MM.1S (cell line): ENCODE data around the gene CLIC5.

Source experiments
- EZH2 ChIP-seq: fragments of 300-600 bp; sonication (generic); optimal IDR thresholded peaks from 2 replicates; pipeline ENCODE3; 2017; ENCODE audit warnings: low read depth, mild to moderate bottlenecking, antibody characterized with exemption, low read length, mixed read lengths
- TF ChIP-seq, protein P1 (sequence below): fragments of 300-600 bp; sonication (generic); IDR thresholded peaks from 2 replicates; pipeline ENCODE4 v1.5.1; 2016; ENCODE audit warnings: antibody characterized with exemption, low read length, mixed read lengths

DNA sequence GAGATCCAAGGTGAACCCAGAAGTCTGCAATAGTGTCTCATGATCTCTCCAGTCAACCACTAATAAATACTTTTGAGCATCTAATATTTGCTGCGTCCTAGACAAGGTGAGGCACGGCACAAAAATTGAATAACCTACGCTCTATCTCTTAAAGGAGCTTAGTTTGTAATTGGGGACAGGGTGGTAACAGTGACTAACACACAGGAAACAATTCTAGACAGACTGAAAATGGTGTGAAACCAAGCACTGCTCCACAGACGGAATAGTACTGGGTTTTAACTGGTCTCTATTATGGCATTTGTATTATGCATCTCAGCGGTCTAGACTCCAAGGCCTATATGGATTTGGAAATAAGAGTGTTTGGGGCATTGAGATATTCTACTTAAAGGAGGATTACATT, 120.1 kb downstream of the CLIC5 start:
- TF ChIP-seq EZH2: no peak
- TF ChIP-seq, protein P1, sequence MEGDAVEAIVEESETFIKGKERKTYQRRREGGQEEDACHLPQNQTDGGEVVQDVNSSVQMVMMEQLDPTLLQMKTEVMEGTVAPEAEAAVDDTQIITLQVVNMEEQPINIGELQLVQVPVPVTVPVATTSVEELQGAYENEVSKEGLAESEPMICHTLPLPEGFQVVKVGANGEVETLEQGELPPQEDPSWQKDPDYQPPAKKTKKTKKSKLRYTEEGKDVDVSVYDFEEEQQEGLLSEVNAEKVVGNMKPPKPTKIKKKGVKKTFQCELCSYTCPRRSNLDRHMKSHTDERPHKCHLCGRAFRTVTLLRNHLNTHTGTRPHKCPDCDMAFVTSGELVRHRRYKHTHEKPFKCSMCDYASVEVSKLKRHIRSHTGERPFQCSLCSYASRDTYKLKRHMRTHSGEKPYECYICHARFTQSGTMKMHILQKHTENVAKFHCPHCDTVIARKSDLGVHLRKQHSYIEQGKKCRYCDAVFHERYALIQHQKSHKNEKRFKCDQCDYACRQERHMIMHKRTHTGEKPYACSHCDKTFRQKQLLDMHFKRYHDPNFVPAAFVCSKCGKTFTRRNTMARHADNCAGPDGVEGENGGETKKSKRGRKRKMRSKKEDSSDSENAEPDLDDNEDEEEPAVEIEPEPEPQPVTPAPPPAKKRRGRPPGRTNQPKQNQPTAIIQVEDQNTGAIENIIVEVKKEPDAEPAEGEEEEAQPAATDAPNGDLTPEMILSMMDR: no peak
